Activated T-helper 1 cell treated with anti-CD3 and anti-CD28 coated beads, Interleukin-12 subunit alpha, Interleukin-12 subunit beta, Interleukin-2, Interleukin-4 antibody, amounts not matched to agents 30 ng/mL and 10 ng/mL and 1 ng/mL, durations not matched to agents 14 hours and 24 hours and 36 hours (primary cell): ENCODE data around the gene NOL3. TPM values are rescaled to one million over a fixed set of nuclear protein-coding genes. Genes with fewer than 3 reads are reported as not detected.
A peak's percentile ranks its signal among the peaks of the same experiment; 100 is the strongest.

Experiments
- DNase-seq: peaks from one replicate; pipeline ENCODE4 v3.0.0; 2021; ENCODE audit warnings: low spot score
- H3K27ac Mint-ChIP-seq: one replicate; pipeline ENCODE4 v1.8.0; 2021; ENCODE audit warnings: mild to moderate bottlenecking, mixed read lengths
- H3K27me3 Mint-ChIP-seq: one replicate; pipeline ENCODE4 v1.8.0; 2022; ENCODE audit warnings: mild to moderate bottlenecking, moderate library complexity, mixed read lengths; ENCODE audit not compliant: insufficient read depth
- H3K36me3 Mint-ChIP-seq: one replicate; pipeline ENCODE4 v1.8.0; 2021; ENCODE audit warnings: low read depth, mixed read lengths
- H3K4me1 Mint-ChIP-seq: one replicate; pipeline ENCODE4 v1.8.0; 2021; ENCODE audit warnings: low read depth, mixed read lengths
- H3K4me3 Mint-ChIP-seq: one replicate; pipeline ENCODE4 v1.8.0; 2021; ENCODE audit warnings: mild to moderate bottlenecking, moderate library complexity, mixed read lengths
- H3K9me3 Mint-ChIP-seq: one replicate; pipeline ENCODE4 v1.8.0; 2021; ENCODE audit warnings: mixed read lengths
- intact Hi-C: fragments of 100-400 bp; cut with micrococcal nuclease; formaldehyde crosslinking; loops from one replicate; pipeline ENCODE4 v1.15.1; 2024
- total RNA-seq: library from RNA; stranded (reverse); gene quantifications from 2 replicates; pipeline ENCODE4 v1.2.3, GENCODE V29; 2022

The NOL3 gene
- total RNA-seq, 1 donor from 2014 or later: 22.9 TPM

- H3K9me3 Mint-ChIP-seq: no peaks in the 10 kb centered on the region
- no peaks in the 10 kb centered on the region for H3K27me3 Mint-ChIP-seq
- peak overlapping the region; percentile 95 for H3K4me3 Mint-ChIP-seq
- H3K36me3 Mint-ChIP-seq: peaks cover 23% of the 10 kb centered on the region
- H3K4me1 Mint-ChIP-seq: peaks cover 40% of the 10 kb centered on the region
- H3K27ac Mint-ChIP-seq: peak overlapping the region; percentile 61
- DNase-seq: no peak
- intact Hi-C loops: loop anchor here (5.0 kb wide), 1 partner anchor 122 kb away; no protein-coding TSS in a partner anchor
These were observed 20.4 kb downstream of the NOL3 start for GRCh38 chr16:67190448-67191399.

GRCh38 chr16:67191411-67191994 lies 21.2 kb downstream of the NOL3 start:
- intact Hi-C loops: loop anchor here (5.0 kb wide), 1 partner anchor 121 kb away; no protein-coding TSS in a partner anchor
- peak overlapping the region; percentile 86 for H3K27ac Mint-ChIP-seq
- DNase-seq: no peak
- H3K36me3 Mint-ChIP-seq: peaks cover 31% of the 10 kb centered on the region
- peak overlapping the region; percentile 95 for H3K4me3 Mint-ChIP-seq
- H3K4me1 Mint-ChIP-seq: peaks cover 46% of the 10 kb centered on the region
- no peaks in the 10 kb centered on the region for H3K9me3 Mint-ChIP-seq
- H3K27me3 Mint-ChIP-seq: no peaks in the 10 kb centered on the region

- Mint-ChIP-seq H3K4me3 (peak within 1 kb of the TSS; percentile 95), H3K27me3 (no peaks in the 10 kb centered on the region), H3K4me1 (peaks cover 51% of the 10 kb centered on the region), H3K36me3 (peaks cover 36% of the 10 kb centered on the region), H3K9me3 (no peaks in the 10 kb centered on the region), H3K27ac (peak within 1 kb of the TSS; percentile 86)
- intact Hi-C loops: loop anchor here (1.0 to 5.0 kb wide), 5 partner anchors 9 to 163 kb away; partner anchors contain the start of genes CBFB, FHOD1 and MATCAP1
- peak; percentile 86 for DNase-seq
These were observed 21.8 kb downstream of the NOL3 start, which contains the start of gene E2F4 for GRCh38 chr16:67191995-67192681. TSS of gene E2F4 (plus strand) at chr16:67192155. CDS start at chr16:67192228, 73 bp downstream.

- no peaks in the 10 kb centered on the region for H3K27me3 Mint-ChIP-seq
- peaks cover 51% of the 10 kb centered on the region for H3K4me1 Mint-ChIP-seq
- intact Hi-C loops: loop anchor here (1.0 to 5.0 kb wide), 5 partner anchors 10 to 164 kb away; partner anchors contain the start of genes CBFB, FHOD1 and MATCAP1
- H3K9me3 Mint-ChIP-seq: no peaks in the 10 kb centered on the region
- peak overlapping the region; percentile 95 for H3K4me3 Mint-ChIP-seq
- H3K27ac Mint-ChIP-seq: peak overlapping the region; percentile 73
- DNase-seq: no peak
- H3K36me3 Mint-ChIP-seq: peaks cover 36% of the 10 kb centered on the region
These were observed 22.5 kb downstream of the NOL3 start for GRCh38 chr16:67192781-67193361.

- no peaks in the 10 kb centered on the region for H3K9me3 Mint-ChIP-seq
- H3K36me3 Mint-ChIP-seq: peaks cover 38% of the 10 kb centered on the region
- intact Hi-C loops: loop anchor here (5.0 kb wide), 1 partner anchor 119 kb away; no protein-coding TSS in a partner anchor
- H3K27me3 Mint-ChIP-seq: no peaks in the 10 kb centered on the region
- peak overlapping the region; percentile 95 for H3K4me3 Mint-ChIP-seq
- peaks cover 51% of the 10 kb centered on the region for H3K4me1 Mint-ChIP-seq
- DNase-seq: no peak
- H3K27ac Mint-ChIP-seq: peak overlapping the region; percentile 48
These were observed 23.2 kb downstream of the NOL3 start for GRCh38 chr16:67193536-67193935.

- H3K4me3 Mint-ChIP-seq: peak overlapping the region; percentile 95
- peaks cover 38% of the 10 kb centered on the region for H3K36me3 Mint-ChIP-seq
- intact Hi-C loops: loop anchor here (5.0 kb wide), 1 partner anchor 118 kb away; no protein-coding TSS in a partner anchor
These were observed 23.9 kb downstream of the NOL3 start for GRCh38 chr16:67194260-67194659.

DNA sequence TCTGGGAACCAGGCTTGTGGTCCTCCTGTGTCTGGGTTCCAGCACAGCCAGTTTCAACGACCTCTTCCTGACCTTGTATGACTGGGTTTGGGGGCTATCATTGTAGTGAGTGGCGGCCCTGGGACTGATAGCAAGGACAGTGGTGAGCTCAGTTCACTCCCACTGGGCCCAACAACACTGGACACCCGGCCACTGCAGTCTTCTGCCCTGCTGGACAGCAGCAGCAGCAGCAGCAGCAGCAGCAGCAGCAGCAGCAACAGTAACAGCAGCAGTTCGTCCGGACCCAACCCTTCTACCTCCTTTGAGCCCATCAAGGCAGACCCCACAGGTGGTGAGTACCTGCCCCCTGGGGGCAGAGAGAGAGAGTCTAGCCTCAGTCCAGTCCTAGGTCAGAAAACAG lies 25.3 kb downstream of the NOL3 start:
- intact Hi-C loops: no loop called here
- Mint-ChIP-seq H3K4me1 (peaks cover 51% of the 10 kb centered on the region), H3K4me3 (peak overlapping the region; percentile 41), H3K36me3 (peaks cover 46% of the 10 kb centered on the region), H3K9me3 (no peaks in the 10 kb centered on the region), H3K27ac (no peak overlapping the region), H3K27me3 (no peaks in the 10 kb centered on the region)
- DNase-seq: no peak

More at GRCh38 chr16:67194260-67194659, 23.9 kb downstream of the NOL3 start:
- no peak for DNase-seq
- H3K27me3 Mint-ChIP-seq: no peaks in the 10 kb centered on the region
- H3K9me3 Mint-ChIP-seq: no peaks in the 10 kb centered on the region
- peak overlapping the region; percentile 48 for H3K27ac Mint-ChIP-seq
- peaks cover 51% of the 10 kb centered on the region for H3K4me1 Mint-ChIP-seq

- H3K27ac Mint-ChIP-seq: peak overlapping the region; percentile 18
- peaks cover 46% of the 10 kb centered on the region for H3K36me3 Mint-ChIP-seq
- H3K4me3 Mint-ChIP-seq: peak overlapping the region; percentile 19
- H3K4me1 Mint-ChIP-seq: peaks cover 40% of the 10 kb centered on the region
- H3K9me3 Mint-ChIP-seq: no peaks in the 10 kb centered on the region
- no peak for DNase-seq
- no peaks in the 10 kb centered on the region for H3K27me3 Mint-ChIP-seq
- intact Hi-C loops: no loop called here
These were observed 26.5 kb downstream of the NOL3 start for GRCh38 chr16:67196881-67197280.

GRCh38 chr16:67197704-67198103 lies 27.4 kb downstream of the NOL3 start:
- intact Hi-C loops: no loop called here
- Mint-ChIP-seq H3K27ac (no peak overlapping the region), H3K27me3 (no peaks in the 10 kb centered on the region), H3K4me3 (no peak overlapping the region), H3K36me3 (peaks cover 43% of the 10 kb centered on the region), H3K9me3 (no peaks in the 10 kb centered on the region), H3K4me1 (peaks cover 37% of the 10 kb centered on the region)
- no peak for DNase-seq

DNA sequence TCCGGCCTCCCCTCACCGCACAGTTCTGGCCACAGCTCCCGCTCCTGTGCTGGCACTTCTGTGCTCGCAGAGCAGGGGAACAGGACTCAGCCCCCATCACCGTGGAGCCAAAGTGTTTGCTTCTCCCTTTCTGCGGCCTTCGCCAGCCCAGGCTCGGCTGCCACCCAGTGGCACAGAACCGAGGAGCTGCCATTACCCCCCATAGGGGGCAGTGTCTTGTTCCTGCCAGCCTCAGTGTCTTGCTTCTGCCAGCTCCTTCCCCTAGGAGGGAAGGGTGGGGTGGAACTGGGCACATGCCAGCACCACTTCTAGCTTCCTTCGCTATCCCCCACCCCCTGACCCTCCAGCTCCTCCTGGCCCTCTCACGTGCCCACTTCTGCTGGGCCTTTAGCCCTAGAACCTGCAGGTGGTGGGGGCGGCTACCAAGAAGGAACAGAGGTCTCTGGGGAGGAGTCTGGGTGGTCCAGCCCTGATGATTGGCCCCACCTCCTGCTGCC lies 27.9 kb downstream of the NOL3 start:
- Mint-ChIP-seq H3K27me3 (no peaks in the 10 kb centered on the region), H3K4me1 (peaks cover 31% of the 10 kb centered on the region), H3K36me3 (peaks cover 41% of the 10 kb centered on the region), H3K27ac (no peak overlapping the region), H3K4me3 (no peak overlapping the region), H3K9me3 (no peaks in the 10 kb centered on the region)
- DNase-seq: no peak
- intact Hi-C loops: no loop called here

DNA sequence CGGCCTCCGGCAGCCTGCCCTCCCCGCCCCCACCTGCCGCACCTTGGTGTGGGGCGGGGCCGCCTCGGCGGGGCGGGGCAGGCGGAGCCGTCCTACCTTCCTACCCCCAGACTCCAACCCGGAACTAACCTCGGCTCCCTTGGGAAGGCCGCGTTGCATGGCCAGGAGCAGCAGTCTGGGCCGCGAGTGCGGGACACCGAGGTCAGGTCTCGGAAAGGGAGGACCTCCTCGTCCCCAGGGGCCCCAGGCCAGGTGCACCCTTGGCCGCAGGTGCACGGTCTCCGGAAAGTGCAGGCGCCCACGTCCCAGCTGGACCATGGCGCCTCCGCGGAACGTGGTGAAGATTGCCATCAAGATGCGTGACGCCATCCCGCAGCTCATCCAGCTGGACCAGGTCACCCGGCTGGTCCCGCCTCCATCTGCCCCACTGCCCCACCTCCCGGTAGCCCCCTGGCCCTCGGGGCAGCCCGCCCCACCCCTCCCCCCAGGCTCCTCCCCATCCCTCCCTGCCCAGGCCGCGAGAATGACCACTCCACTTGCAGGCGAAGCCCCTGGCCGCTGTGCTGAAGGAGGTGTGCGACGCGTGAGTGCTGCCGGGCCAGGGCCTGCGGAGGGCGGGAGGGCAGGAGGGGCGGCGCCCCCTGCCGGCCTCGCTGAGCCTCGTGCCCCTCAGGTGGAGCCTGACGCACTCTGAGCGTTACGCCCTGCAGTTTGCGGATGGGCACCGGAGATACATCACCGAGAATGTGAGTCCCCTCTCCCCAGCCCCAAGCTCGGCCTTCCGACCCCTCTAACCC lies 28.9 kb downstream of the NOL3 start, which contains the start of gene ELMO3:
TSS of gene ELMO3 (plus strand) at position 121 of the 797 bp plus-strand sequence. CDS start at position 317, 196 bp downstream.
- Mint-ChIP-seq H3K36me3 (peaks cover 35% of the 10 kb centered on the region), H3K4me3 (no peak within 1 kb of the TSS), H3K27ac (no peak within 1 kb of the TSS), H3K4me1 (peaks cover 22% of the 10 kb centered on the region), H3K9me3 (no peaks in the 10 kb centered on the region), H3K27me3 (no peaks in the 10 kb centered on the region)
- DNase-seq: no peak
- intact Hi-C loops: no loop called here
